Erythroblast (primary cell): ENCODE results near the gene LNPEP.

Experiments
- GATA1 ChIP-seq: IDR thresholded peaks from 2 replicates; pipeline ENCODE4 v1.6.1; 2011; ENCODE audit warnings: low read depth, mild to moderate bottlenecking, control low read depth, low read length, moderate library complexity
- POLR2A ChIP-seq: IDR thresholded peaks from 2 replicates; pipeline ENCODE4 v1.6.1; 2011; ENCODE audit warnings: mild to moderate bottlenecking, low read length

DNA sequence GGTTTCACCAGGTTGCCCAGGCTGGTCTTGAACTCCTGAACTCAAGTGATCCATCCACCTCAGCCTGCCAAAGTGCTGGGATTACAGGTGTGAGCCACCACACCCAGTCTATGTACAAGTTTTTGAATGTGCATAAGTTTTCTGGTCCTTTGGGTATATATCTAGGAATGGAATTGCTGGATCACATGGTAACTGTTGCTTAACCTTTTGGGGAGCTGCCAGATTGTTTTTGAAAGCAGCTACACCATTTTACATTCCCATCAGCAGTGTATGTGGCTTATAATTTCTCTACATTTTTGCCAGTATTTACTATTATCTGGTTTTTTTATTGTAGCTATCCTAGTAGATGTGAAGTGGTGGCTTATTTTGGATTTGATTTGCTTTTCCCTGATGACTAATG lies 8.9 kb upstream of the LNPEP start:
- TF ChIP-seq POLR2A (no peak), GATA1 (no peak)
